Stromal cell of bone marrow (primary cell): ENCODE data around the gene TSEN2.
"Not testable (repeated sequence)": the region's sequence is repeated elsewhere in the genome, so short reads cannot be mapped to it uniquely, and the experiment has no call there.

Experiments
- DNase-seq: peaks from one replicate; pipeline ENCODE4 v3.0.0-alpha.2; 2012; ENCODE audit warnings: low read depth

TSEN2 gene

GRCh38 chr3:12452361-12453330 lies 31.6 kb upstream of the TSEN2 start:
- DNase-seq = no peak

GRCh38 chr3:12454076-12454815 lies 30.0 kb upstream of the TSEN2 start:
- DNase-seq = no peak

- DNase-seq = no peak
Observed at GRCh38 chr3:12454816-12455121, 29.5 kb upstream of the TSEN2 start.

- no peak for DNase-seq
Observed at GRCh38 chr3:12455740-12456139, 28.5 kb upstream of the TSEN2 start.

- DNase-seq = no peak
Observed at GRCh38 chr3:12456441-12456840, 27.8 kb upstream of the TSEN2 start.

- not testable (repeated sequence) for DNase-seq
Observed at GRCh38 chr3:12457380-12457779, 26.9 kb upstream of the TSEN2 start.

- DNase-seq = no peak
Observed at GRCh38 chr3:12458901-12459300, 25.4 kb upstream of the TSEN2 start.

GRCh38 chr3:12460127-12460526 lies 24.2 kb upstream of the TSEN2 start:
- DNase-seq = no peak

GRCh38 chr3:12461097-12461649 lies 23.1 kb upstream of the TSEN2 start:
- DNase-seq = no peak

- no peak for DNase-seq
Observed at GRCh38 chr3:12462159-12462947, 21.9 kb upstream of the TSEN2 start.

- no peak for DNase-seq
Observed at GRCh38 chr3:12463686-12464085, 20.6 kb upstream of the TSEN2 start.

GRCh38 chr3:12464181-12464580 lies 20.1 kb upstream of the TSEN2 start:
- DNase-seq = no peak

- DNase-seq = no peak
Observed at GRCh38 chr3:12465151-12465835, 19.0 kb upstream of the TSEN2 start.

- DNase-seq = no peak
Observed at GRCh38 chr3:12465836-12466225, 18.4 kb upstream of the TSEN2 start.

- DNase-seq = no peak
Observed at GRCh38 chr3:12467746-12468145, 16.5 kb upstream of the TSEN2 start.

GRCh38 chr3:12468276-12468675 lies 16.0 kb upstream of the TSEN2 start:
- DNase-seq = no peak

- DNase-seq = no peak
Observed at GRCh38 chr3:12468757-12469156, 15.5 kb upstream of the TSEN2 start.

GRCh38 chr3:12469222-12469621 lies 15.1 kb upstream of the TSEN2 start:
- DNase-seq = not testable (repeated sequence)

GRCh38 chr3:12470111-12470510 lies 14.2 kb upstream of the TSEN2 start:
- no peak for DNase-seq

GRCh38 chr3:12470680-12471079 lies 13.6 kb upstream of the TSEN2 start:
- DNase-seq = no peak

GRCh38 chr3:12471241-12471640 lies 13.0 kb upstream of the TSEN2 start:
- no peak for DNase-seq
